HUES64 (cell line): ENCODE data around the gene CLASP2.
"Not testable (repeated sequence)": the region's sequence is repeated elsewhere in the genome, so short reads cannot be mapped to it uniquely, and the experiment has no call there.

Experiments used
- H3K27ac ChIP-seq: 2 replicates; pipeline ENCODE4 v1.7.0; 2013; ENCODE audit warnings: low read depth, low read length, inconsistent platforms
- H3K27me3 ChIP-seq: 2 replicates; pipeline ENCODE4 v1.6.1; 2013; ENCODE audit warnings: mild to moderate bottlenecking, low read length; ENCODE audit not compliant: insufficient read depth
- H3K36me3 ChIP-seq: 2 replicates; pipeline ENCODE4 v1.6.1; 2013; ENCODE audit warnings: mild to moderate bottlenecking, low read length; ENCODE audit not compliant: insufficient read depth
- H3K4me1 ChIP-seq: 2 replicates; pipeline ENCODE4 v1.6.1; 2013; ENCODE audit warnings: mild to moderate bottlenecking, low read length, moderate library complexity; ENCODE audit not compliant: insufficient read depth
- H3K4me3 ChIP-seq: 2 replicates; pipeline ENCODE4 v1.5.1; 2013; ENCODE audit warnings: mild to moderate bottlenecking, low read length, moderate library complexity
- H3K9ac ChIP-seq: 2 replicates; pipeline ENCODE4 v1.6.1; 2013; ENCODE audit warnings: mild to moderate bottlenecking, low read depth, low read length
- H3K9me3 ChIP-seq: 2 replicates; pipeline ENCODE4 v1.6.1; 2013; ENCODE audit warnings: low read depth, low read length; ENCODE audit not compliant: insufficient read depth
- WGBS: fragments of 150-250, 120-280 bp; methylation state at CpG from one replicate; pipeline ENCODE4 v1.1.7; 2013; ENCODE audit warnings: missing lambda C conversion rate; 5-methylcytosine and 5-hydroxymethylcytosine counted together

Gene CLASP2

DNA sequence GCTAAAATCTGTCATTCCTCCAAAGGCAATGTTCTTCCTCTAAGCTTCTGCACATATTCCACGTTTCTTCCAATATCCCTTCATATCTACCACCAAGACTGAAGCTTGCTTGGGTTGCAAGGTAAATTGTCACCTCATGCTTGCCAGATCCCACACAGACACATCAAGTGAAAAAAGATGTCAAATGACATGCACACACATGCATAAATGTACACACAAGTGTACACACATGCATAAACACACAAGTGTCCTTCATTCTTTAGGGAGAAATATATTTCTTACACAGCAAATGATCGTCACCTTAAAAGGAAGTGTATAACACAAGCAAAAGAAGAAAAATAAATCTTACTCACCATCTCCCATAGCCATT lies 59.4 kb downstream of the CLASP2 start:
- Histone ChIP-seq H3K4me1 (peaks cover 62% of the 10 kb centered on the region), H3K27me3 (no peaks in the 10 kb centered on the region), H3K4me3 (peak overlapping the region; percentile 53), H3K27ac (no peak overlapping the region), H3K36me3 (no peaks in the 10 kb centered on the region), H3K9me3 (no peaks in the 10 kb centered on the region), H3K9ac (no peak overlapping the region; the same call in 1 of the 2 replicates)
- 92% methylated on average over 2 of the region's 2 CpGs for WGBS

DNA sequence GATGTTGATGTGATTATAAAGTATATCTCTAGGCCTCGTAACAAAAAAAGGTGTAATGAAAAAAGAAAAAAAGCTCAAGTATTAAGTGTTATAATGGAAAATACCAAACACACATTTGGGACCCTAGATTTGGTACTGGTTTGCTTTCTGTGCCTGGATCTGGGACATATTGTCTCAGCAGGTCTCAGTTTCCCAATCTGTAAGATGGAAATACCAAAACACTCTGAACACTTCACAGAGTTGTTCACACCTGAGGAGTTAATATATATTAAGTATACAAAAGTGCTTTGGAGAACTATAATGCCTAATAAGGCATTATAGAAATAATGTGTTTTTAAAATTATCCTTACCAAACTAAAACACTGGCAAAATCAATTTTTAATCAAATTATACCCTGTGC lies 60.0 kb downstream of the CLASP2 start:
- Histone ChIP-seq H3K27ac (no peak overlapping the region), H3K36me3 (no peaks in the 10 kb centered on the region), H3K9ac (no peak overlapping the region), H3K9me3 (no peaks in the 10 kb centered on the region), H3K4me3 (no peak overlapping the region), H3K4me1 (peaks cover 63% of the 10 kb centered on the region), H3K27me3 (no peaks in the 10 kb centered on the region)
- no CpG with 5 or more reads among the region's 1 CpG for WGBS

DNA sequence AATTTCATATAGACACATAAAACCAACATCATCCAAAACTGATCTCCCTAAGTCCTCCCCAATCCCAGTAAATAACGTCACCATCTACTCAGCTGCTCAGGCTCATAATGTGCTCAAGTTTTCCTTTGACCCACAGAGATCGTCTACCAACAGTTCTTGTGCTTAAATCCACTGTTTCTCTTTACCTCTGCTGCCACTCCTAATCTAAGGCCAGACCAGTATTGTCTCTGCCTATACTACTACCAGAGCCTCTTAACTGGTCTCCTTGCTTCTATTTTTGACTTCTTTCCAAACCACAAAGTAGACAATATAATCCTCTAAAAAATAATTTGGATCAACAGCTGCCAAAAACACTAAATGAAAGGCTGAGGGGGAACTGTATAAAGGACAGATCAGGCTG lies 65.3 kb downstream of the CLASP2 start:
- no peak overlapping the region for H3K9ac ChIP-seq
- H3K36me3 ChIP-seq: no peaks in the 10 kb centered on the region
- no peaks in the 10 kb centered on the region for H3K27me3 ChIP-seq
- H3K27ac ChIP-seq: no peak overlapping the region
- H3K9me3 ChIP-seq: no peaks in the 10 kb centered on the region
- H3K4me3 ChIP-seq: no peak overlapping the region
- peaks cover 40% of the 10 kb centered on the region for H3K4me1 ChIP-seq
- WGBS: 88% methylated on average over 2 of the region's 2 CpGs

DNA sequence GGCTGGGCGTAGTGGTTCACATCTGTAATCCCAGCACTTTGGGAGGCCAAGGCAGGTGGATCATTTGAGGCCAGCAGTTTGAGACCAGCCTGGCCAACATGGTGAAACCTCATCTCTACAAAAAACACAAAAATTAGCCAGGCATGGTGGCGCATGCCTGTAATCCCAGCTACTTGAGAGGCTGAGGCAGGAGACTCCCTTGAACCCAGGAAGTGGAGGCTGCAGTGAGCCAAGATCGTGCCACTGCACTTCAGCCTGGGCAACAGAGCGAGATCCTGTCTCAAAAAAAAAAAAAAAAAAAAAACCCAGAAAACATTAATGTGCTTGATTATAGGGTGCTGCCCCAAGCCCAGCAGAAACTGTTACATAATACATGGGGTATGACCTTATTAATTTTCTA lies 67.0 kb downstream of the CLASP2 start:
- not testable (repeated sequence) for H3K9ac ChIP-seq, H3K27me3 ChIP-seq, H3K4me3 ChIP-seq, H3K9me3 ChIP-seq, H3K27ac ChIP-seq, H3K36me3 ChIP-seq
- WGBS: 94% methylated on average over 4 of the region's 4 CpGs
- H3K4me1 ChIP-seq: peaks cover 43% of the 10 kb centered on the region

DNA sequence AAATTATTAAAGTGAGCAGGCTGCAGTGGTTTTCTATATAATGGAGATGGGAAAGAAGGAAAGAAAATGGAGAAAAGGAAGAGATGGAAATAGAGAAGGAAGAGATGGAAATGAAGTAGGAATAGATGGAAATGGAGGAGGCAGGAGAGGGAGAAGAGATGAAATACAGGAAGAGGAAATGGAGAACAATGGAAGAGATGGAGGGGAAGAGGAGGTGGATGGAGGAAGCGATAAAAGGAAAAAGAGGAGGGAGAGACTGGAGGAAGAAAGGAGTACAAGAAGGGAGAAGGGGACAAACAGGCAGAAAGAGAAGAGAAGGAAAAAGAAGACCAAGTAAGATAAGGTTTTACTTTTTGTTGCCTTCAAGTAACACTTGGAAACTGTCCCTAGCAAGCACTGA lies 67.6 kb downstream of the CLASP2 start:
- no peak overlapping the region for H3K9ac ChIP-seq
- no peaks in the 10 kb centered on the region for H3K36me3 ChIP-seq
- H3K27me3 ChIP-seq: no peaks in the 10 kb centered on the region
- no peak overlapping the region for H3K27ac ChIP-seq
- no peaks in the 10 kb centered on the region for H3K9me3 ChIP-seq
- H3K4me1 ChIP-seq: peaks cover 42% of the 10 kb centered on the region
- 95% methylated on average over 1 of the region's 1 CpG for WGBS
- no peak overlapping the region for H3K4me3 ChIP-seq

DNA sequence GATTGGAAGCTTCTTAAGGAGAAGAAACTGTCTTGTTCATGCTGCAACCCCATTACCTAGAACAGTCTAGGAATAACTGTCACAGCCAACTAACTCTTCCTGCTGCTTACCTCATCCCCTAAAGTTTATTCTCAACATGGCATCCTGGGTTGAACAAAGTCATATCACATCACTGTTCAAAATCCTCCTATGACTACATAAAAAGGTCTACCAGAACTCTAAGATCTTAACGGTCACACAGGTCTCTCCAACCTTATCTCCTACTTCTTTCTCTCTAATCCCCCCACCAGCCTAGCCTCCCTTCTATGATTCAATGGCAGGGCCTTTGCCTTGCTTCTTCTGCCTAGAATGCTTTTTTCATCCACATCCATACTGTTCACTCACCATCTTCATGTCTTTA lies 69.3 kb downstream of the CLASP2 start:
- no peaks in the 10 kb centered on the region for H3K27me3 ChIP-seq
- peaks cover 29% of the 10 kb centered on the region for H3K4me1 ChIP-seq
- 88% methylated on average over 1 of the region's 1 CpG for WGBS

DNA sequence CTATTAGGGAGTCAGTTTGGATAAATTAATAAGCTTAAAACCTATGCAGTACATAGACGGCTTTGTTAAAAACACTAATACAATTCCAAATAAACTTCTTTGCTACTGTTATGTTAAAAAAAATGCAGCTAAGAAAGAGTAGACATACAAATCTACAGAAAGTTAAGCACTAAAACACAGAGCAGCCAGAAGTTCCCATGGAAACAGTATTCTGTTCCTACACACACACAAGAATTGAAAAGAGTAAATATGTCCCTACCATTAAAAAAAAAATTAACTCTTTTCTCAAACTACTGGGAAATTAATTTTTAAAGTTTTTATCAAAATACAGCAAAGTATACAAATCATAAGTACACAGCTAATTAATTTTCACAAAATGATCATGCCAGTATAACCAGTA lies 71.6 kb downstream of the CLASP2 start:
- WGBS: 100% methylated on average over 1 of the region's 1 CpG
- no peaks in the 10 kb centered on the region for H3K27me3 ChIP-seq
- H3K4me1 ChIP-seq: peaks cover 18% of the 10 kb centered on the region
- no peaks in the 10 kb centered on the region for H3K9me3 ChIP-seq
- no peak overlapping the region for H3K27ac ChIP-seq
- peaks cover 15% of the 10 kb centered on the region for H3K36me3 ChIP-seq
- H3K4me3 ChIP-seq: no peak overlapping the region
- H3K9ac ChIP-seq: no peak overlapping the region

More for the DNA sequence above, 69.3 kb downstream of the CLASP2 start:
- Histone ChIP-seq H3K4me3 (no peak overlapping the region), H3K9me3 (no peaks in the 10 kb centered on the region), H3K27ac (no peak overlapping the region), H3K36me3 (peaks cover 9% of the 10 kb centered on the region; the same call in 1 of the 2 replicates), H3K9ac (no peak overlapping the region)

DNA sequence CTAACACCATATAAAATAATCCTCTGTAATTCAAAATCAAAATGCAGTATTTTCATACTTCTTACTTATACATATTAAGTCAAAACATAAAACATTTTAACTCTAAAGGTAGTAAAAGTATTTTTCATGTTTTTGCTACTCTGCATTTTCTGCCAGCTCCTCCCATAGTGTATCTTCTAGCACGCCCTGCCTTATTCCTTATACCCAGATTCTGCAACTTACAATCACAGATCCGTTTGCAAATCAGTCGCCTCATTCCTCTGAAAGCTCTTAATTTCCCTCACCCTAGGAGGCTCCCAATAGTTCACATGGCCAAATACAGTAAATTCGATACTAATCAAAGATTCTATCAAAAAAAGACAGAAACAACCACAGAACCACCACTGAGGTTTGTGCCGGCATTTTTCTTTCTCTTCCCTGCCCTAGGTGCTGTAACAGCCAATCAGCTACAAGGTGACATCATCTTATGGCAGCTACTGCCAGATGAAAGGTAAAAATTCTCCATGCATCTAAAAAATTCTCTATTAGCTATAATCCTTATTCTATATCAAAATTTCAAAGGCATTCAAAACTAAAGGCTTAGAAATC lies 72.9 kb downstream of the CLASP2 start:
- Histone ChIP-seq H3K27ac (no peak overlapping the region), H3K4me3 (peak overlapping the region; percentile 1; the same call in 1 of the 2 replicates), H3K9ac (no peak overlapping the region), H3K36me3 (peaks cover 15% of the 10 kb centered on the region), H3K9me3 (no peaks in the 10 kb centered on the region), H3K4me1 (peaks cover 18% of the 10 kb centered on the region), H3K27me3 (no peaks in the 10 kb centered on the region)
- 64% methylated on average over 5 of the region's 5 CpGs for WGBS

DNA sequence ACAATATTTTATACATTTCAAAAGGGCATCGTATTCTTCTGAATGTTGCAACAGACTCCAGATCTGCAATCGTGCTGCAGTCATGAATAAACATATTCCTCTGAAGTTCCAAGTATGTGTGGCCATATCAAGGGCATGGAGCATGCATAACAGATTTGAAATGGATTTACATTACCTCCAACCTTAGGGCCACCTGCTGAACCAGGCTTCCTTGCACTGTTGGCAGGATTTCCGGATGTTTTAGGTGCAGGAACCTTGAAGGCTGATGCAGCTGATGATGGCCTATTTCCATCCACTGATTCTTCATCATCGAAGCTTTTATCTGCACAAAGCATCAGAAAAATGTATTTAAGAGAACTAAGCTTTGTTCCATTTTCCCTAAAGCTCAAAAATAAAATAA lies 73.5 kb downstream of the CLASP2 start:
- H3K27me3 ChIP-seq: no peaks in the 10 kb centered on the region
- no peak overlapping the region for H3K4me3 ChIP-seq
- 97% methylated on average over 4 of the region's 4 CpGs for WGBS

DNA sequence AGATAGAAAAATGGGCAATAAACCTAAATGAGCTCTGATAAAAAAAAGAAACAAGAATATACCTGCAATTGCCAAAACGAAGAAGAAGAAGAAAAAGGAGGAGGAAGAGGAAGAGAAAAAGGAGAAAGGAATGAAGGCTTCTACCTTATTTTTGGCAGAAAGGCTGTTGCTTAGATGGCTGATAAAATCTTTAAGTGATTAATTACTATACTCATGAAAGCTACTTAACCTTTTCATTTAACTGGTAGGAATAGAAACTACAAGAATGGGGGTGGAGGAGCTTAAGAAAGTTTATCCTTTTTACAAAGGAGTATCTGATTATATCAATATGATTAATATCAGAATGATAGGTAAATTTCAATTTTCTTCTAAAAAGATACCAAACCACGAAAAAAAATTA lies 75.2 kb downstream of the CLASP2 start:
- WGBS: 96% methylated on average over 2 of the region's 2 CpGs
- no peak overlapping the region for H3K4me3 ChIP-seq
- H3K9me3 ChIP-seq: no peaks in the 10 kb centered on the region
- H3K4me1 ChIP-seq: peaks cover 20% of the 10 kb centered on the region
- H3K36me3 ChIP-seq: peaks cover 21% of the 10 kb centered on the region
- H3K9ac ChIP-seq: no peak overlapping the region
- no peaks in the 10 kb centered on the region for H3K27me3 ChIP-seq
- no peak overlapping the region for H3K27ac ChIP-seq

More for the DNA sequence above, 73.5 kb downstream of the CLASP2 start:
- Histone ChIP-seq H3K36me3 (peaks cover 18% of the 10 kb centered on the region), H3K4me1 (peaks cover 18% of the 10 kb centered on the region), H3K9ac (no peak overlapping the region), H3K9me3 (no peaks in the 10 kb centered on the region), H3K27ac (no peak overlapping the region)

DNA sequence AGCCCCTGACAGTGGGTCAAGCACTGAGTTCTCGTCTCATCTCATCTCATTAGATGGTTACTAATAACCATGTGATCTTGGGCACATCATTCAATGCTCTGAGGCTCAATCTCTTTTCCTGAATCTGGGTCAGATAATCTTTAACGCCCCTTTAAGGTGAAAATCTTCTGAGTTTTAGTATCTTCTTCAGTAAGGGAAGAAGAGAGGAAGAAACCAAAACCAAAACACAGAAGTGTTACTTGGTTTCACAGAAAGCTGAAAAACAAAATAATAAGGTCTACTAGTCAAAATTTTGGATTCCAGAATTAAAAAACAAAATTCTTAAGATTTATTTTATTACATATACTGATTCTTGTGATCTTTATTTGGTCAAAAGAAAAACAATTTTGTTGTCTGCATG lies 78.2 kb downstream of the CLASP2 start:
- Histone ChIP-seq H3K9me3 (no peaks in the 10 kb centered on the region), H3K27me3 (no peaks in the 10 kb centered on the region), H3K9ac (no peak overlapping the region), H3K4me3 (no peak overlapping the region), H3K36me3 (peaks cover 21% of the 10 kb centered on the region), H3K4me1 (peaks cover 6% of the 10 kb centered on the region; the same call in 1 of the 2 replicates), H3K27ac (no peak overlapping the region)
- WGBS: 96% methylated on average over 2 of the region's 2 CpGs

DNA sequence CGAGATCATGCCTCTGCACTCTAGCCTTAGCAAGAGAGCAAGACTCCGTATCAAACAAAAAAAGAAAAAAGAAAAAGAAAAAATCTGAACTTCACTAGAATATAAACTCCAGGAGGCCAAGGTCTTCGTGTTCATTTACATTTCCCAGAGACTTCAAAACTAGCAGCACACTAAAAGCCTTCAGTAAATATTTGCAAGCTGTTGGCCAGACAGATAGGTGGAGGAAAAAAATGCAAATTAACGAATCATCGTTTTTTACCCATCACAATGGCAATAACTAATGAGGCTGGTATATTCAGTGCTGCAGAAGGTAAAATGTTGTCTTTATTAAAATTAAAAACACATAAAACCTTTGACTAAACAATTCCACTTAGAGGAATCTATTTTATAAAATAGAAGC lies 80.6 kb downstream of the CLASP2 start:
- H3K4me1 ChIP-seq: peaks cover 6% of the 10 kb centered on the region; the same call in 1 of the 2 replicates
- H3K27ac ChIP-seq: no peak overlapping the region
- no peak overlapping the region for H3K9ac ChIP-seq
- H3K36me3 ChIP-seq: peaks cover 7% of the 10 kb centered on the region
- H3K4me3 ChIP-seq: no peak overlapping the region
- H3K9me3 ChIP-seq: no peaks in the 10 kb centered on the region
- no peaks in the 10 kb centered on the region for H3K27me3 ChIP-seq
- WGBS: 57% methylated on average over 5 of the region's 5 CpGs
